Measurements from ENCODE around the gene B4GALNT3.

The B4GALNT3 gene

DNA sequence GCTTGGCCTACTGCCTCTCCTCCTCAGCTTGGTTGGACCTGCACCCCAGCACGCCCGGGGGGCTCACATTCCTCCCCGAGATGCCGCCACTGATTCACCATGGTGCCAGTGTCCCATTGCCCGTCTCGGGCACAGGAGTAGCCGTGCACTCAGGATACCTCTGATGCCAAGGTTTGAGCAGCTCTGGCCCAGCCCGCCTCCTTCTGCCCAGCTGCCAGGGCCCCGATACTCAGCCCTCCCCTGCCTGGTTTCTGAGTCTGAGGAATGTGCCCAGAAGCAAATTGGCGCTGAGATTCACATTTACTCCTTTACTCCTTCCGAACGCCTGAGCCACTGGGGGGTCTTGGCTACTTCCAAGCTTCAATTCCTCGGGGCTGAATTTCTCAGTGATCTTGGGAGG, 140.0 kb downstream of the B4GALNT3 start:
- DNase-seq: no peak

DNA sequence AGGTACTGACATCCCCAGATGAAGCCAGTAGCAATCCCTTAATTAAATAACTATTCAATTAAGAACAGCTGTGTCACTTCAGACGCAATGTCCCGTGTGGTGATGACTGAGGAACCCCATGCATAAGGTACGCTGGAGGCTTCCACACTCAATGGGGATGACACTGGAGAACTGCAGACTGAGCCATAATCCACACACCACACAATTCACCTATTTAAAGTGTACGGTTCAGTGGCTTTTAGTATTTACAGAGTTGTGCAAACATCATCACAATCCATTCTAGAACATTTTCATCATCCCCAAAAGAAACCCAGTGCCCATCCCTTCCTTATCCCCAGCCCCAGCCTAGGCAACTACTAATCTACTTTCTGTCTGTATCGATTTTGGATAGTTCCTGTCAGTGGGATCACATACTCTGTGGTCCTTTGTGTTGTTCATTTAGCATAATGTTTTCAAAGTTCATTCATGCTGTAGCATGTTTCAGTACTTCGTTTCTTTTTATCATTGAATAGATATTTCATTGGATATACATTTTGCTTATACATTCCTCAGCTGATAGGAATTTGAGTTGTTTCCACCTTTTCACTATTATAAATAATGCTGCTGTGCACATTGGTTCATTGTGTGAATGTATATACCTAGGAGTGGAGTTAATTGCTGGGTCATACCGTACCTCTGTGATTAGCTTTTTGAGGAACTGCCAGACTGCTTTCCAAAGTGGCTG, 142.4 kb downstream of the B4GALNT3 start:
- DNase-seq: no peak

GRCh38 chr12:602700-603068, 142.9 kb downstream of the B4GALNT3 start:
- no peak for DNase-seq

DNA sequence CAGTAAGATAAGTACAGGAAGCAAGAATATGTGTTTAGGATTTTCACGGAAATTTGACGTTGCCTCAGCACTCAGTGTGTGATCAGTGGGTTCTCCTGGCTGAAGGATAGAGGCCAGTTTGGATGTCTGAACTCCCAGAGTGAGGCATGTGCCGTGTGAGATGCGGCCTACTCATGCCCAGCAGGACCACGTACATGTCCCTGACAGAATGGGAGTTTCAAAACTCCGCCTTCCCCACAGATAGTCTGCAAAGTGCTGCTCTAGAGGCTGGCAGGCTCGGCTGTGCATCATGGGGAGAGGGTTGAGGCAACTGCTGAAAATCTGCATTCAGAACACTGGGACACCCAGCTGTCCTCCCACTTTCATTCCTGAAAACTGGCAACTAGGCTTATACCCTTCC, 145.2 kb downstream of the B4GALNT3 start:
- no peak for DNase-seq

GRCh38 chr12:607541-608001, 147.8 kb downstream of the B4GALNT3 start:
- peak; percentile 20 for DNase-seq

- no peak for DNase-seq
Observed at GRCh38 chr12:608413-608812, 148.7 kb downstream of the B4GALNT3 start.

GRCh38 chr12:608921-609320, 149.2 kb downstream of the B4GALNT3 start:
- no peak for DNase-seq

DNA sequence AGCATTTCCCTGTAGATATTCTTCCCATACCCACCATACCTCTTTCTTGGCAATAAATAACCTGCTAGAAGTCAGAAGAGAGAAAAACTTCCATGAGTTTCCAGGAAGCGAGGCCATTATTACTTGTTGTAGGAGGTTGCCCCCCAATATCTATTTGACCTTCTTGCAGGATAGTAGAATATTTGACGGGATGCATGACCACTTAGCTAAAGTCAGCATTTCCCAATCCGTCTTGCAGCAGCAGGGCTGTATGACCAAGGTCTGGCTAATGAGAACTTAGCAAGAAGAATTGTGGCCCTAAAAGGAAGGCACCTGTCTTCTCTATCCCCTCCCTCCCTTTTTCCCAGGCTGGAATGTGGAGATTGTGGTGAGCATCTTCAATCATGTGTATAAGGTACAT, 152.0 kb downstream of the B4GALNT3 start:
- DNase-seq: no peak

DNA sequence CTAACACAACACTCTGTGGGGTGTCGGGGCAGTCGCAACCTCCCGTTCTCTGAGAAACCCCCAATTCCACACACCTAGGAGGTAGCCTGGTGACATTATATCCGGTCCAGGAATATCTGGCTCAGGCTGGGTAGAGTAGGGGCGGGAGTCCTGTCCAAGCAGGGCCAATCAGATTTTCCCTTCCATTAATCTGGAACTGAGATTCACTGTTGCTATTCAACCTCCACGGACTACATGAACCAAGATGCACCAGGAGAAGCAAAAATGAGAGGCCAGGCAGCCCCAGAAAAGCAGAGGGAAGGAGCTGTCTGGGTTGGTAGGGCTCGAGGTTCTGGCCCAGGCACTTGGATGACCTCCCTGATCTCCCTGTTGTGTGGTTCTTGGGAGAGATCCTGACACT, 152.6 kb downstream of the B4GALNT3 start:
- no peak for DNase-seq

DNA sequence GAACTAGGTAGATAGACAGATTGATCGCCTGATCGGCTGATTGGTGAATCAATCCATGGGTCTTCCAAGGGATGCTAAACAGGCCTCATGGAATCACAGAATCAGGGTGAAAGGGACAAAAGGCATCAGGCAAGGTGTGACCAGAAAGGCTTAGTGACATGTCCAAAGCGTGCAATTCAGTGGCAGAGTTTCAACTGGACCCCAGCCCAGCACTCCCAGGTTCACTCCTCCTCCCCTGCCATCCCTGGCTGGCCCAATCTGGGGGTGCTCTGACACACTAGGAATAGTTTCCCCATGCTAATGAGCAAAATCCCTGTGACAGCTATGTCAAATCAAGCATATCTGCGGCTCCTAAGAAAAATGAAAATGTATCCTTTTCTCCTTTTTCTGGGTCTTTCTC, 153.1 kb downstream of the B4GALNT3 start:
- DNase-seq: no peak

All from CD4-positive, alpha-beta T cell treated with Interleukin-17A for 4 hours (primary cell).